Nephron (organoid): Measurements from ENCODE around the gene STMND1.

Experiments used
- H3K27ac Mint-ChIP-seq, 3 experiments: 2 replicates each; pipeline ENCODE4 v1.8.0; 2020; ENCODE audit warnings: mixed read lengths in 3 of 3, mild to moderate bottlenecking in 2 of 3, moderate library complexity in 1 of 3
- H3K27me3 Mint-ChIP-seq: 2 replicates; pipeline ENCODE4 v1.8.0; 2021; ENCODE audit warnings: low read depth, mild to moderate bottlenecking, moderate library complexity, mixed read lengths
- H3K36me3 Mint-ChIP-seq: 2 replicates; pipeline ENCODE4 v1.8.0; 2020; ENCODE audit warnings: low read depth, mixed read lengths
- H3K4me1 Mint-ChIP-seq: 2 replicates; pipeline ENCODE4 v1.8.0; 2020; ENCODE audit warnings: mixed read lengths
- H3K4me3 Mint-ChIP-seq, 3 experiments: 2 replicates each; pipeline ENCODE4 v1.8.0; 2020; ENCODE audit warnings: mild to moderate bottlenecking in 3 of 3, mixed read lengths in 3 of 3, moderate library complexity in 2 of 3
- H3K9me3 Mint-ChIP-seq: 2 replicates; pipeline ENCODE4 v1.8.0; 2020; ENCODE audit warnings: mixed read lengths
- TF ChIP-seq, protein P1 (sequence below), 3 experiments: fragments of 200-600 bp; sonication (generic); IDR thresholded peaks; one replicate each; pipeline ENCODE4 v1.5.0; 2021; ENCODE audit warnings: antibody characterized with exemption in 3 of 3; ENCODE audit not compliant: unreplicated experiment in 3 of 3

STMND1 gene

DNA sequence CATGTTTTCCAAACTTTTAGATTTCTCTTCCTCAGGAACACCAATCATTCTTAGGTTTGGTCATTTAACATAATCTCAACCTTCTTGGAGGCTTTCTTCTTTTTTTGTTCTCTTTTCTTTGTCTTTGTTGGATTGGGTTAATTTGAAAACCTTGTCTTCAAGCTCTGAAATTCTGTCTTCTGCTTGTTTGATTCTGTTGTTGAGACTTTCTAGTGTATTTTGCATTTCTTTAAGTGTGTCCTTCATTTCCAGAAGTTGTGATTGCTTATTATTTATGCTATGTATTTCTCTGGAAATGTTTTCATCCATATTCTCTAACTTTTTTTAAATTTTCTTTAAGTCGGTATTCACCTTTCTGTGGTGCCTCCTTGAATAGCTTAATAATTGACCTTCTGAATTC, 42.2 kb downstream of the STMND1 start:
- H3K4me1 Mint-ChIP-seq = no peaks in the 10 kb centered on the region
- TF ChIP-seq, protein P1, sequence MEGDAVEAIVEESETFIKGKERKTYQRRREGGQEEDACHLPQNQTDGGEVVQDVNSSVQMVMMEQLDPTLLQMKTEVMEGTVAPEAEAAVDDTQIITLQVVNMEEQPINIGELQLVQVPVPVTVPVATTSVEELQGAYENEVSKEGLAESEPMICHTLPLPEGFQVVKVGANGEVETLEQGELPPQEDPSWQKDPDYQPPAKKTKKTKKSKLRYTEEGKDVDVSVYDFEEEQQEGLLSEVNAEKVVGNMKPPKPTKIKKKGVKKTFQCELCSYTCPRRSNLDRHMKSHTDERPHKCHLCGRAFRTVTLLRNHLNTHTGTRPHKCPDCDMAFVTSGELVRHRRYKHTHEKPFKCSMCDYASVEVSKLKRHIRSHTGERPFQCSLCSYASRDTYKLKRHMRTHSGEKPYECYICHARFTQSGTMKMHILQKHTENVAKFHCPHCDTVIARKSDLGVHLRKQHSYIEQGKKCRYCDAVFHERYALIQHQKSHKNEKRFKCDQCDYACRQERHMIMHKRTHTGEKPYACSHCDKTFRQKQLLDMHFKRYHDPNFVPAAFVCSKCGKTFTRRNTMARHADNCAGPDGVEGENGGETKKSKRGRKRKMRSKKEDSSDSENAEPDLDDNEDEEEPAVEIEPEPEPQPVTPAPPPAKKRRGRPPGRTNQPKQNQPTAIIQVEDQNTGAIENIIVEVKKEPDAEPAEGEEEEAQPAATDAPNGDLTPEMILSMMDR (IDR thresholded peaks at IDR 0.05; ENCODE audit: unreplicated experiment in 3 of 3) = no peak
- H3K27me3 Mint-ChIP-seq = peaks cover 14% of the 10 kb centered on the region
- no peaks in the 10 kb centered on the region for H3K36me3 Mint-ChIP-seq
- no peak overlapping the region for H3K4me3 Mint-ChIP-seq
- H3K9me3 Mint-ChIP-seq = peaks cover 46% of the 10 kb centered on the region
- H3K27ac Mint-ChIP-seq = no peak overlapping the region

DNA sequence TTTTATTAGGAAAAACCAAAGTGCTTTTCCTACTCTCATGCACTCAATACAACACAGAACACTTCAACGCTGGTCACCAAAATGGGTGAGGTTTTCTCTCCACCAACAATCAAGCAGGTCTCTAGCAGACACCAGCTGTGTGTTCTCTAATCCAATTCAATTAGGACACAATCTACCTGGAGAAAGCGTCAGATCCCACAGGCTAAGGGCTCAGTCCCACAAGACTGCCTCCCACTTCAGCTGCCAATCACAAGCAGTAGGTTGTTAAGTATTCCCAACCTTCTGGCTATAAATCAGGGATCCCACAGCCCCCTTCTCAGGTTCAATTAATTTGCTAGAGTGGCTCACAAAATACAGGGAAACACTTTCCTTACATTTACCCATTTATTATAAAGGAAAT, 47.7 kb downstream of the STMND1 start:
- no peak overlapping the region for H3K4me3 Mint-ChIP-seq
- no peaks in the 10 kb centered on the region for H3K36me3 Mint-ChIP-seq
- H3K27ac Mint-ChIP-seq = no peak overlapping the region
- H3K27me3 Mint-ChIP-seq = peaks cover 6% of the 10 kb centered on the region
- no peaks in the 10 kb centered on the region for H3K4me1 Mint-ChIP-seq
- peaks cover 35% of the 10 kb centered on the region for H3K9me3 Mint-ChIP-seq
- TF ChIP-seq, protein P1 (IDR thresholded peaks at IDR 0.05; ENCODE audit: unreplicated experiment in 3 of 3) = no peak

DNA sequence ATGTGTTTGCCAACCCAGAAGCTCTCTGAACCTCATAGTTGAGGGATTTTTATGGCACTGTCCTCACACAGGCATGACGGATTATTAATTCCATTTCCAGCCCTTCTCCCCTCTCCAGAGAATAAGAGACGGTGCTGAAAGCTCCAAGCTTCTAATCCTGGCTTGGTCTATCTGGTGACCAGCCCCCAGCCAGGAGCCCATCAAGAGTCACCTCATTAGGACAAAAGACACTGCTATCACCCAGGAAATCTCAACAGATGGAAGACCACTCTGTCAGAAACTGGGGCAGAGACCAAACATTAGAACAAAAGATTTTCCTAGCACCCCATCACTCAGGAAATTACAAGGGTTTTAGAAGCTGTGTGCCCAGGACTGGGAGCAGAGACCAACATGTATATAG, 48.2 kb downstream of the STMND1 start:
- H3K4me1 Mint-ChIP-seq = no peaks in the 10 kb centered on the region
- TF ChIP-seq, protein P1 (IDR thresholded peaks at IDR 0.05; ENCODE audit: unreplicated experiment in 3 of 3) = no peak
- H3K4me3 Mint-ChIP-seq = no peak overlapping the region
- no peak overlapping the region for H3K27ac Mint-ChIP-seq
- H3K27me3 Mint-ChIP-seq = peaks cover 5% of the 10 kb centered on the region
- peaks cover 34% of the 10 kb centered on the region for H3K9me3 Mint-ChIP-seq
- no peaks in the 10 kb centered on the region for H3K36me3 Mint-ChIP-seq

DNA sequence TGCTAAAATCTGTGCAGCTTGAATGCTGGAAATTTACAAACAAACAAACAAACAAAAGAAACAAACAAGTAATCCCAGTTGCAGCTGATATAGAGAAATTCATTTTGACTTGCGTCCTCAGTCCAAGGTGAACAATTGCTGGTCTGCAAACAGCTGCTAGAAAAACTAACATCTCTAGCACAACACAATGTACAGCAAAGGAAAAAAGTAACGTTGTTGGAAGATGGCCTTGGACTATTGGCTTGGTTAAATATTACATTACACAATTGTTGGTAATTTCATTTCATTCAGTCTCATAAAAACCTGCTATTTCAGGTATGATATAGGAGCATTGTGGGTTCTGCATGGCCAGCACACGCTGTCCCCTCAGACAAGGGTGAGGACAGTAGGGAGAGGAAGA, 50.0 kb downstream of the STMND1 start:
- TF ChIP-seq, protein P1 (IDR thresholded peaks at IDR 0.05; ENCODE audit: unreplicated experiment in 3 of 3) = no peak
- H3K36me3 Mint-ChIP-seq = no peaks in the 10 kb centered on the region
- H3K27me3 Mint-ChIP-seq = peaks cover 5% of the 10 kb centered on the region
- H3K27ac Mint-ChIP-seq = no peak overlapping the region
- peaks cover 24% of the 10 kb centered on the region for H3K9me3 Mint-ChIP-seq
- H3K4me3 Mint-ChIP-seq = no peak overlapping the region
- no peaks in the 10 kb centered on the region for H3K4me1 Mint-ChIP-seq

DNA sequence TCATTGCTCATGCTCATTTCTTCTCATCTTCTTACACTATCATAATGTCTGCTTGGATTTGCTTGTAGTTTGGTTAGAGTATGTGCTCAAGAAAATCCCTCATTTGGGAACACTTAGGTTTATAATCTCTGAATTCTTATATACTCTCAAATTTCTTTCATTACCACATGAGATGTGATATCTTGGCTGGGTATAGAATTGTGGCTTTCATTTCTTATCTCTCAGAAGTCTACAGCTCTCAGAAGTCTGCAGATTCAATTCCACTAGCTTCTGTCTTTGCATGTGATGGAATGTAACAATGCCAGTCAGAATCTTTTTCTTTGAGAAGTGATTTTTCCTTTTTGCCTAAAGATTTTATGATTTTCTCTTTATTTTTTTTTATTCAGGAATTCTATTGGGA, 50.9 kb downstream of the STMND1 start:
- H3K27ac Mint-ChIP-seq = no peak overlapping the region
- H3K4me3 Mint-ChIP-seq = no peak overlapping the region
- peaks cover 23% of the 10 kb centered on the region for H3K9me3 Mint-ChIP-seq
- peaks cover 5% of the 10 kb centered on the region for H3K27me3 Mint-ChIP-seq
- TF ChIP-seq, protein P1 (IDR thresholded peaks at IDR 0.05; ENCODE audit: unreplicated experiment in 3 of 3) = no peak
- no peaks in the 10 kb centered on the region for H3K36me3 Mint-ChIP-seq
- H3K4me1 Mint-ChIP-seq = no peaks in the 10 kb centered on the region

DNA sequence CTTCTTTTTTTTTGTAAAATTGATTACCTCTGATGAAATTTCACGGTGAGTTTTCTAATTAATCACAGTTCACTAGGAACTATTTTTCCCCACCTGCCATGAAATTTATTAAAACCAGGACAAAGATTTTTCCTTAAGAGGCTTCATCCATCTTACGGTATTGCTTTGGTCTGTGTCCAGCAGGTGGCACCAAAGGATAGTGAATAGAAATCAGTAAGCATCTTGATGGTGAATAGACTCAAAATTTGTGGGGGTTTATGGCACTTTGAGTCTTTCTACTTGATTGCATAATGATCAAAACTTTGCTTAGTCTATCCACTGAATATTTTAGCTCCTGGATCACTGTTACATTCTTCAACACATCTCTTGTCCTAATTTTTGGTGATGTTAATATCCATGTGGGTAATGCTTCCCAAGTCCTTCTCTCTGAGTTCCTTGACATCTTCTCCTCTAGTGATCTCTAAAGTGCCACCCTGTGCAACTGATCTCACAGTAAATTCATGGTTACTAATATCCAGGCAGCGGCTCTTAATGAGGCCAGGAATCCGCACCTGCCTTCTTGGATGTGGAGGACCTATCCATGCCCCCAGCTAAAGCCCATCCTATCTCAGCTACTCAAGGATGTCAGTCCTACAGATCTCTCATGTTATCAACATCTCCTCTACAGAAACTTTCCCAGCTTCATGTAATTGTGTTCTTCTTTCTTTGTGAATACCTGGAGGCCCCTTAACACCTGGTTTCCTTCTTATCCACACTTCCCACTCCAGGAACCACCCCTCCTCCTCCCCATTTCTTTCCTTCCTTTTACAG, 54.5 kb downstream of the STMND1 start:
- Mint-ChIP-seq H3K27ac (no peak overlapping the region), H3K9me3 (peaks cover 17% of the 10 kb centered on the region), H3K36me3 (no peaks in the 10 kb centered on the region)

More for the DNA sequence above, 54.5 kb downstream of the STMND1 start:
- H3K27me3 Mint-ChIP-seq = peaks cover 5% of the 10 kb centered on the region
- H3K4me1 Mint-ChIP-seq = peaks cover 3% of the 10 kb centered on the region
- TF ChIP-seq, protein P1 (IDR thresholded peaks at IDR 0.05; ENCODE audit: unreplicated experiment in 3 of 3) = peak; percentile 78 to 92 (median 83)
- H3K4me3 Mint-ChIP-seq = no peak overlapping the region
